H54 (cell line): ENCODE measurements around the gene KTI12.
"Not testable (repeated sequence)": the region's sequence is repeated elsewhere in the genome, so short reads cannot be mapped to it uniquely, and the experiment has no call there.

Experiments
- DNase-seq: peaks from one replicate; pipeline ENCODE4 v3.0.0; 2011; ENCODE audit warnings: low spot score, mixed read lengths; ENCODE audit not compliant: insufficient read length
- FAIRE-seq: peaks from 3 replicates; lab custom pipeline; 2011; peaks lifted over from hg19 to GRCh38; lab: Jason Lieb, UNC
- POLR2A ChIP-seq: IDR thresholded peaks from 2 replicates; pipeline ENCODE4 v1.6.1; 2011; ENCODE audit warnings: low read depth, mild to moderate bottlenecking, low read length

The KTI12 gene

GRCh38 chr1:52033190-52034049, at the start of gene KTI12:
Gene KTI12, minus strand, starts transcription at chr1:52033810. Its CDS starts 49 bp downstream, at chr1:52033761.
- TF ChIP-seq POLR2A = peak; percentile 76
- peak; percentile 76 for DNase-seq
- peak; percentile 86 for FAIRE-seq

- DNase-seq (no peak), FAIRE-seq (no peak)
- TF ChIP-seq POLR2A = no peak
Observed at GRCh38 chr1:52080014-52080415, 46.4 kb upstream of the KTI12 start.

GRCh38 chr1:52077277-52077676, 43.7 kb upstream of the KTI12 start:
- not testable (repeated sequence) for FAIRE-seq, DNase-seq

- DNase-seq (no peak), FAIRE-seq (no peak)
- TF ChIP-seq POLR2A = no peak
Observed at GRCh38 chr1:52072291-52072690, 38.7 kb upstream of the KTI12 start.

- no peak for TF ChIP-seq POLR2A
- no peak for FAIRE-seq
- no peak for DNase-seq
Observed at GRCh38 chr1:52070704-52071103, 37.1 kb upstream of the KTI12 start.

- no peak for TF ChIP-seq POLR2A
- FAIRE-seq (no peak), DNase-seq (no peak)
Observed at GRCh38 chr1:52063192-52063591, 29.6 kb upstream of the KTI12 start.

GRCh38 chr1:52060822-52061221, 27.2 kb upstream of the KTI12 start:
- DNase-seq = no peak
- no peak for FAIRE-seq
- no peak for TF ChIP-seq POLR2A

- no peak for TF ChIP-seq POLR2A
- DNase-seq = no peak
- no peak for FAIRE-seq
Observed at GRCh38 chr1:52059888-52060287, 26.3 kb upstream of the KTI12 start.

- no peak for TF ChIP-seq POLR2A
- no peak for DNase-seq
Observed at GRCh38 chr1:52059321-52059720, 25.7 kb upstream of the KTI12 start.

GRCh38 chr1:52057876-52058415, 24.3 kb upstream of the KTI12 start:
- DNase-seq (no peak), FAIRE-seq (no peak)
- no peak for TF ChIP-seq POLR2A

More at GRCh38 chr1:52059321-52059720, 25.7 kb upstream of the KTI12 start:
- FAIRE-seq = no peak

- DNase-seq = no peak
- no peak for FAIRE-seq
- no peak for TF ChIP-seq POLR2A
Observed at GRCh38 chr1:52057255-52057654, 23.6 kb upstream of the KTI12 start.

- TF ChIP-seq POLR2A = no peak
- DNase-seq = no peak
- peak; percentile 71 for FAIRE-seq
Observed at GRCh38 chr1:52056937-52057231, 23.3 kb upstream of the KTI12 start.

GRCh38 chr1:52056163-52056936, 22.7 kb upstream of the KTI12 start, which contains the start of gene BTF3L4:
Gene BTF3L4, plus strand, starts transcription at chr1:52056295. Its CDS starts 3,553 bp downstream, at chr1:52059848.
- TF ChIP-seq POLR2A = peak; percentile 38; the same call in 1 of the 2 replicates
- peak; percentile 80 for DNase-seq
- peak; percentile 66 for FAIRE-seq

GRCh38 chr1:52055866-52056162, 22.2 kb upstream of the KTI12 start:
- no peak for FAIRE-seq

More at GRCh38 chr1:52055866-52056162, 22.2 kb upstream of the KTI12 start:
- no peak for DNase-seq
- TF ChIP-seq POLR2A = no peak
